Gastroesophageal sphincter (tissue), 4 donors: ENCODE measurements around the gene CBFA2T2. TPM values are rescaled to one million over a fixed set of nuclear protein-coding genes. Genes with fewer than 3 reads are reported as not detected.

ENCODE experiments used
- ATAC-seq: fragments of 150-250 bp; one replicate; pipeline ENCODE4 v1.9.1; 2016; ENCODE audit warnings: mild to moderate bottlenecking, moderate library complexity
- H3K27ac ChIP-seq, 4 donors: fragments of 200-600 bp; sonication (generic) in 3 of 4; 1 replicate in 3 of 4; 2 replicates in 1 of 4; pipeline ENCODE4 v1.5.1; 2016 to 2019
- H3K27me3 ChIP-seq: fragments of 200-600 bp; sonication (generic); one replicate; pipeline ENCODE4 v1.5.1; 2019
- H3K36me3 ChIP-seq, 2 donors: fragments of 200-600 bp; sonication (generic); one replicate each; pipeline ENCODE4 v1.5.1; 2019; ENCODE audit warnings: control low read depth in 1 of 2
- H3K4me1 ChIP-seq, 3 donors: fragments of 200-600 bp; sonication (generic); 1 replicate in 2 of 3; 2 replicates in 1 of 3; pipeline ENCODE4 v1.5.1; 2016 to 2019; ENCODE audit warnings: control low read depth in 2 of 3
- H3K4me3 ChIP-seq, 2 donors: fragments of 200-600 bp; sonication (generic); one replicate each; pipeline ENCODE4 v1.5.1; 2019; ENCODE audit warnings: mild to moderate bottlenecking in 1 of 2, moderate library complexity in 1 of 2
- H3K9me3 ChIP-seq, 3 donors: fragments of 200-600 bp; sonication (generic); one replicate each; pipeline ENCODE4 v1.5.1; 2017 to 2019; ENCODE audit warnings: control low read depth in 2 of 3
- EP300 ChIP-seq: sonication (generic); formaldehyde crosslinking; IDR thresholded peaks from one replicate; pipeline ENCODE4 v1.6.1; 2017; ENCODE audit warnings: antibody characterized with exemption, mild to moderate bottlenecking
- POLR2A ChIP-seq, 2 donors: fragments of 450-650 bp; IDR thresholded peaks; one replicate each; pipeline ENCODE4 v1.6.1; 2017; ENCODE audit warnings: antibody characterized with exemption in 2 of 2, mild to moderate bottlenecking in 2 of 2, moderate library complexity in 1 of 2
- POLR2AphosphoS5 ChIP-seq: sonication (generic); formaldehyde crosslinking; IDR thresholded peaks from one replicate; pipeline ENCODE4 v1.6.1; 2017; ENCODE audit warnings: antibody characterized with exemption
- WGBS, 2 donors: methylation state at CpG; one replicate each; pipeline ENCODE4 v1.1.5; 2018; ENCODE audit warnings: low coverage in 1 of 2; 5-methylcytosine and 5-hydroxymethylcytosine counted together
- total RNA-seq, 4 donors: library from RNA; depleted of rRNA; stranded (reverse); fragments of >200 nt; gene quantifications; one replicate each; pipeline ENCODE4 v1.1.0, GENCODE V29; 2016
- TF ChIP-seq, protein P1 (sequence below), 4 experiments: fragments of 200-600 bp in 2 of 4; fragments of 450-650 bp in 2 of 4; sonication (generic) in 1 of 4; IDR thresholded peaks; one replicate each; pipeline ENCODE4 v1.5.1; 2017 to 2019; ENCODE audit warnings: antibody characterized with exemption in 4 of 4, mild to moderate bottlenecking in 2 of 4, moderate library complexity in 2 of 4

CBFA2T2 gene
- total RNA-seq, 4 donors from 2014 or later, result 11.1 to 17.4 (median 14.2) TPM

GRCh38 chr20:33673410-33674293, 183.8 kb downstream of the CBFA2T2 start:
- peak overlapping the region; percentile 68 to 97 (median 94) for H3K27ac ChIP-seq
- peak overlapping the region; percentile 56 to 90 for H3K4me3 ChIP-seq
- H3K36me3 ChIP-seq, result peaks cover 0 to 31% of the 10 kb centered on the region in 2 donors
- no peaks in the 10 kb centered on the region for H3K27me3 ChIP-seq
- TF ChIP-seq POLR2A (IDR thresholded peaks at IDR 0.05) (no peak), POLR2AphosphoS5 (no peak), EP300 (no peak)
- TF ChIP-seq, protein P1, sequence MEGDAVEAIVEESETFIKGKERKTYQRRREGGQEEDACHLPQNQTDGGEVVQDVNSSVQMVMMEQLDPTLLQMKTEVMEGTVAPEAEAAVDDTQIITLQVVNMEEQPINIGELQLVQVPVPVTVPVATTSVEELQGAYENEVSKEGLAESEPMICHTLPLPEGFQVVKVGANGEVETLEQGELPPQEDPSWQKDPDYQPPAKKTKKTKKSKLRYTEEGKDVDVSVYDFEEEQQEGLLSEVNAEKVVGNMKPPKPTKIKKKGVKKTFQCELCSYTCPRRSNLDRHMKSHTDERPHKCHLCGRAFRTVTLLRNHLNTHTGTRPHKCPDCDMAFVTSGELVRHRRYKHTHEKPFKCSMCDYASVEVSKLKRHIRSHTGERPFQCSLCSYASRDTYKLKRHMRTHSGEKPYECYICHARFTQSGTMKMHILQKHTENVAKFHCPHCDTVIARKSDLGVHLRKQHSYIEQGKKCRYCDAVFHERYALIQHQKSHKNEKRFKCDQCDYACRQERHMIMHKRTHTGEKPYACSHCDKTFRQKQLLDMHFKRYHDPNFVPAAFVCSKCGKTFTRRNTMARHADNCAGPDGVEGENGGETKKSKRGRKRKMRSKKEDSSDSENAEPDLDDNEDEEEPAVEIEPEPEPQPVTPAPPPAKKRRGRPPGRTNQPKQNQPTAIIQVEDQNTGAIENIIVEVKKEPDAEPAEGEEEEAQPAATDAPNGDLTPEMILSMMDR (IDR thresholded peaks at IDR 0.05), result no peak
- 4% methylated on average over 15 of the region's 29 CpGs; no CpG with 5 or more reads in 1 of the 2 donors for WGBS, 2 donors
- ATAC-seq, result no peak
- H3K4me1 ChIP-seq, result peaks cover 0 to 92% (median 42%) of the 10 kb centered on the region in 3 donors
- H3K9me3 ChIP-seq, result no peaks in the 10 kb centered on the region

DNA sequence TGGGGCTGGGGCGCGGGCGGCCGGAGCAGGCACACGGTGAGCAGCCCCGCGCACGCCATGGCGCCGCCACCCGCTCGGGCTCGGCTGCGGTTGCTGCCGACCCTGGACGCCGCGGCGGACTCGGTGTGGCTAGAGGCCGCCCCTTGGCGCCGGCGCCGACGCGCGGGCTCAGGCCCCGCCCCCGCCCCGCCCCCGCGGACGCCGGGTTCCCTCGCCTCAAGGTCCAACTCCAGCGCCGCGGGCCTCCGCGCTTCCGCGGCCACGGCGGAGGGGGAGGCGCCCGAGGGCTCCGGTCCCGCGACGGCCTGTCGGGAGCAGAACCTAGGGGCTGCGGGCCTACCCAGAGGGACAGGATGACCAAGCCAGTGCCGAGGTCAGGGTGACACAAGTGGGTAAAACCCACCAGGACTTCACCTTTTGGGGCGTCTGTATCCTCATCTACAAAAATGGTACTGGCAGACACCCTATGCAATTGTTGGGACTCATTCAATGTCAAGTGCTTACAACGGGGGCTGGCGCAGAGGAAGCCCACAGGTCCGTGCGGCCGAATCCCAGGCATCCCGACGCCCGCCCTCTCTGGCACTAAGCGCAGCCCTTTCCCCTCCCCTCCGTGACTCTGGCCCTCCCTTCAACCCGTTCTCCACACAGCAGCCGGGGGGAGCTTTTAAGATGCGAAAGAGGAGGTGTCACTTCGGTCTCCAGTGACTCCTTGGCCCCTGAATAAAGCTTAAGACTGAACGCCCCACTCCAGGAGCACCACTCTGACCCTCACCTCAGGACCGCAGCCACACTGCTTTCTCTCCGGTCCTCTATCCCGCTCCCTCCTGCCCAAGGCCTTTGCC, 184.6 kb downstream of the CBFA2T2 start, which contains the start of gene NECAB3:
NECAB3 (minus strand) TSS at position 135 of the 842 bp plus-strand sequence; CDS start at position 59, 76 bp downstream.
- Histone ChIP-seq H3K27me3 (no peaks in the 10 kb centered on the region), H3K27ac (peak within 1 kb of the TSS; percentile 92 to 97 (median 94)), H3K36me3 (peaks cover 0 to 23% of the 10 kb centered on the region in 2 donors), H3K4me1 (peaks cover 0 to 89% (median 42%) of the 10 kb centered on the region in 3 donors), H3K9me3 (no peaks in the 10 kb centered on the region), H3K4me3 (peak within 1 kb of the TSS; percentile 56 to 90)
- TF ChIP-seq POLR2A (IDR thresholded peaks at IDR 0.05) (peak; percentile 61 to 73), POLR2AphosphoS5 (peak; percentile 36), EP300 (no peak)
- TF ChIP-seq, protein P1 (IDR thresholded peaks at IDR 0.05), result peak in 2 of 4 experiments; percentile 2 to 8
- 8 to 19% methylated on average over 2 to 6 of the region's 73 CpGs for WGBS, 2 donors
- peak; percentile 88 for ATAC-seq

- peak; percentile 58 for ATAC-seq
- WGBS, 2 donors, result 15 to 16% methylated on average over 10 to 14 of the region's 16 CpGs
- Histone ChIP-seq H3K27me3 (no peaks in the 10 kb centered on the region), H3K4me3 (peak overlapping the region; percentile 30 to 90), H3K36me3 (peaks cover 0 to 14% of the 10 kb centered on the region in 2 donors), H3K27ac (peak overlapping the region; percentile 92 to 97 (median 94)), H3K4me1 (peaks cover 0 to 81% (median 42%) of the 10 kb centered on the region in 3 donors), H3K9me3 (no peaks in the 10 kb centered on the region)
- TF ChIP-seq, protein P1 (IDR thresholded peaks at IDR 0.05), result no peak
- no peak for TF ChIP-seq EP300
- TF ChIP-seq POLR2AphosphoS5, result peak; percentile 80
- peak in 1 of 2 donors; percentile 51 for TF ChIP-seq POLR2A (IDR thresholded peaks at IDR 0.05)
These were observed 185.5 kb downstream of the CBFA2T2 start for GRCh38 chr20:33675136-33675959.

GRCh38 chr20:33676121-33676520, 186.2 kb downstream of the CBFA2T2 start:
- H3K9me3 ChIP-seq, result no peaks in the 10 kb centered on the region
- H3K27me3 ChIP-seq, result no peaks in the 10 kb centered on the region
- WGBS, 2 donors, result 60% methylated on average over 1 of the region's 11 CpGs; no CpG with 5 or more reads in 1 of the 2 donors
- TF ChIP-seq POLR2AphosphoS5 (no peak), POLR2A (IDR thresholded peaks at IDR 0.05) (no peak), EP300 (no peak)
- TF ChIP-seq, protein P1 (IDR thresholded peaks at IDR 0.05), result no peak
- H3K4me3 ChIP-seq, result peak overlapping the region in 1 of 2 donors; percentile 90
- H3K27ac ChIP-seq, result peak overlapping the region; percentile 92 to 97 (median 94)
- peaks cover 0 to 7% of the 10 kb centered on the region in 2 donors for H3K36me3 ChIP-seq
- peaks cover 0 to 74% (median 42%) of the 10 kb centered on the region in 3 donors for H3K4me1 ChIP-seq
- ATAC-seq, result no peak
